Measurements from ENCODE around the gene MYO7A. TPM values are rescaled to one million over a fixed set of nuclear protein-coding genes. Genes with fewer than 3 reads are reported as not detected.

Gene MYO7A
- total RNA-seq, 4 donors from 2014 or later, result 4.8 to 9.1 (median 6.4) TPM

DNA sequence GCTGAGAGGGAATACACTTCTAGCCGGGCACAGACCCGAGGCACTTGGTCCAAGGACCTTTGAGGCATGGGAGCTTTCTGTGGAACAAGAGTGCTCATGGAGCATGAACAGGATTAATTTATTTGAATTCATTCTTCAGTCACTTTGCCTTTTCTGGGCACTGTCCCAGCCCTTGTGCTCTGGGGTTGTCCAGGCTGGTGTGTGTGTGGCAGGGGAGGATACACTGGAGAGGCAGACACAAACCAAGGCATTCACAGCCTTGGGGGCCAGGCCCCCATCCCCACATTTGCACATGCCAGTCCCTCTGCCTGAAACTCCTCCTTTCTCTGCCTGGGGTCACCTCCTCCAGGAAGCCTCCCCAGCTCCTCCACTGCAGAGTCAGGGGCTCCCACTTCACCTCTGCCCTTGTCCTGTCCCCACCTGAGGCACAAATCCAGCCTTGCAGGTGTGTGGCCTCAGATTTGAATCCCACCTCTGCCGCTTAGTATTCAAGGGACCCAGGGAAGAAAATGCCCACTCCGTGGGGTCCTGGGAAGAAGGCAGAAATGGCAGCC, 55.5 kb downstream of the MYO7A start:
- no peaks in the 10 kb centered on the region for H3K36me3 ChIP-seq
- no peaks in the 10 kb centered on the region for H3K4me1 ChIP-seq
- H3K9me3 ChIP-seq, result no peaks in the 10 kb centered on the region
- no peak overlapping the region for H3K27ac ChIP-seq (replicated peaks in 1 of 4)
- H3K27me3 ChIP-seq, result no peaks in the 10 kb centered on the region
- intact Hi-C loops (cut with DNase I), result no loop called here
- 74% methylated on average over 4 of the region's 4 CpGs for WGBS
- H3K4me3 ChIP-seq, result no peak overlapping the region
- no peak for DNase-seq (ENCODE audit: extremely low spot score)
- TF ChIP-seq POLR2A (IDR thresholded peaks at IDR 0.05; ENCODE audit: low read depth) (no peak), EP300 (IDR thresholded peaks at IDR 0.05) (no peak), POLR2AphosphoS5 (IDR thresholded peaks at IDR 0.05) (no peak)
- TF ChIP-seq, protein P1, sequence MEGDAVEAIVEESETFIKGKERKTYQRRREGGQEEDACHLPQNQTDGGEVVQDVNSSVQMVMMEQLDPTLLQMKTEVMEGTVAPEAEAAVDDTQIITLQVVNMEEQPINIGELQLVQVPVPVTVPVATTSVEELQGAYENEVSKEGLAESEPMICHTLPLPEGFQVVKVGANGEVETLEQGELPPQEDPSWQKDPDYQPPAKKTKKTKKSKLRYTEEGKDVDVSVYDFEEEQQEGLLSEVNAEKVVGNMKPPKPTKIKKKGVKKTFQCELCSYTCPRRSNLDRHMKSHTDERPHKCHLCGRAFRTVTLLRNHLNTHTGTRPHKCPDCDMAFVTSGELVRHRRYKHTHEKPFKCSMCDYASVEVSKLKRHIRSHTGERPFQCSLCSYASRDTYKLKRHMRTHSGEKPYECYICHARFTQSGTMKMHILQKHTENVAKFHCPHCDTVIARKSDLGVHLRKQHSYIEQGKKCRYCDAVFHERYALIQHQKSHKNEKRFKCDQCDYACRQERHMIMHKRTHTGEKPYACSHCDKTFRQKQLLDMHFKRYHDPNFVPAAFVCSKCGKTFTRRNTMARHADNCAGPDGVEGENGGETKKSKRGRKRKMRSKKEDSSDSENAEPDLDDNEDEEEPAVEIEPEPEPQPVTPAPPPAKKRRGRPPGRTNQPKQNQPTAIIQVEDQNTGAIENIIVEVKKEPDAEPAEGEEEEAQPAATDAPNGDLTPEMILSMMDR (IDR thresholded peaks at IDR 0.05), result no peak

DNA sequence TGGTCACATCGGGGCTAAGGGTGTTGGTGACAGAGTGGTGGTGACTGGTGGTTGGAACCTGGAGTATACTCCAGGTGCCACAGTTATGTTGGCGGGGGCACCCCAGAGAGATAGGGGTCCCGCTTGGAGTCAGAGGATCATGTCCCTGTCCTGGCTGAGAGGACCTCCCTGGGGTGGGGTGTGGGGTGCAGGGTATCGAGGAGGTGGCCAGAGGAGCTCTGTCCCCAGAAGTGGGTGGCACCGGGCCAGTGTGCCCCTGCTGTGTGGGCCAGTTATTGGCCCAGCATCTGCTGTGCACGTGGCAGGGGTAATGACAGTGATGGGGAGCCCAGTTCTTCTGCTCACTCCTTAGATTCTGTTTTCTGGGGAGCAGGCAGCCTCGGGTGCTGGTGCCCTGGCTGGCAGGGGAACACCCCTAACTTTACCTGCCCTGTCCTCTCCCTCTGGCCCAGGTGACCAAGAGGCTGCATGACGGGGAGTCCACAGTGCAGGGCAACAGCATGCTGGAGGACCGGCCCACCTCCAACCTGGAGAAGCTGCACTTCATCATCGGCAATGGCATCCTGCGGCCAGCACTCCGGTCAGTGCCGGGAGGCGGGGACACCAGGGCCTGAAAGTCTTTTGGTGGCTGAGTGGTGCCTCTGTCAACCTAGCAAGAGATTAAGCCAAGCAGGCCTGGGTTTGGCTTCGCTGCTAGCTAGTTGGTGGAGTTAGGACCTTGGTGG, 56.3 kb downstream of the MYO7A start:
- Histone ChIP-seq H3K9me3 (no peaks in the 10 kb centered on the region), H3K4me1 (no peaks in the 10 kb centered on the region), H3K27me3 (no peaks in the 10 kb centered on the region), H3K36me3 (no peaks in the 10 kb centered on the region), H3K27ac (replicated peaks in 1 of 4) (no peak overlapping the region), H3K4me3 (no peak overlapping the region)
- TF ChIP-seq EP300 (IDR thresholded peaks at IDR 0.05), result no peak
- TF ChIP-seq, protein P1 (IDR thresholded peaks at IDR 0.05), result no peak
- no peak for TF ChIP-seq POLR2AphosphoS5 (IDR thresholded peaks at IDR 0.05)
- TF ChIP-seq POLR2A (IDR thresholded peaks at IDR 0.05; ENCODE audit: low read depth), result no peak
- intact Hi-C loops (cut with DNase I), result no loop called here
- DNase-seq (ENCODE audit: extremely low spot score), result no peak
- WGBS, result 87% methylated on average over 8 of the region's 15 CpGs

DNA sequence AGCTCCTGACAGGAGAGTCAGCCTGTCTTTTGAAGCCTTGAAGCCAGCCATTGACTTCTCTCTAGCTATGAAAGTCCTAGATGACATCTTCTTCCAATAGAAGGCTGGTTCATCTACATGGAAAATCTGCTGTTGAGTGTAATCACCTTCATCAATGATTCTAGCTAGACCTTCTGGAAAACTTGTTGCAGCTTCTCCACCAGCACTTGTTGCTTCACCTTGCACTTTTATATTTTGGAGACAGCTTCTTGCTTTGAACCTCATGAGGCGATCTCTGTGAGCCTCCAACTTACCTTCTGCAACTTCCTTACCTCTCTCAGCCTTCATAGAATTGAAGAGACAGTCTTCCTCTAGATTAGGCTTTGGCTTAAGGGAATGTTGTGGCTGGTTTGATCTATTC, 58.3 kb downstream of the MYO7A start:
- 96% methylated on average over 1 of the region's 1 CpG for WGBS

DNA sequence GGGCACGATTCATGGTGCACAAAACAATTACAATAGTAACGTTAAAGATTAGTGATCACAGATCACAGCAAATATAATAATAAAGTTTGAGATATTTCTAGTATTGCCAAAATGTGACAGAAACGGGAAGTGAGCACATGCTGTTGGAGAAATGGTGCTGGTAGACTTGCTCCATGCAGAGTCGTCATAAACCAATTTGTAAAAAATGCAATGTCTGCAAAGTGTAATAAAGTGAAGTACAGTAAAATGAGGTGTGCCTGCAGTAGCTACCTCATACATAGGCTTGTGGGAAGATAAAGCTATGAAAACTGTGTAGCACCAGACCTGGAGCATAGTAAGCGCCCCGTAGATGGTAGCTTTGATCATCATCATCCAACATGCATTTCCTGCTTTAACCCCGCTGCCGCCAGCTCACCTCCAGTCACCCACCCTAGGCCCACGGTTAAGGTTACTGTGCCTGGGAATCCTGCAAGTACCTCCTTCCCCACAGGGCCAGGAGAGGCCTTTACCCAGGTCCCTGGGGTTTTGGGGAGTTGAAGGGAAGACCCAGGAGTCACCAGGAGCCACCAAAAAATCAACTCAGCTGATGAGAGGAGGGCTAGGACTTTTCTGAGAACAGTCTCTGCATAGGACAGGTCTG, 59.2 kb downstream of the MYO7A start:
- Histone ChIP-seq H3K4me3 (no peak overlapping the region), H3K27ac (replicated peaks in 1 of 4) (no peak overlapping the region), H3K9me3 (no peaks in the 10 kb centered on the region), H3K27me3 (peaks cover 0 to 13% (median 0%) of the 10 kb centered on the region in 4 donors), H3K36me3 (no peaks in the 10 kb centered on the region), H3K4me1 (no peaks in the 10 kb centered on the region)
- no peak for DNase-seq (ENCODE audit: extremely low spot score)
- TF ChIP-seq POLR2AphosphoS5 (IDR thresholded peaks at IDR 0.05) (no peak), EP300 (IDR thresholded peaks at IDR 0.05) (no peak), POLR2A (IDR thresholded peaks at IDR 0.05; ENCODE audit: low read depth) (no peak)
- TF ChIP-seq, protein P1 (IDR thresholded peaks at IDR 0.05), result no peak
- 91% methylated on average over 8 of the region's 9 CpGs for WGBS
- intact Hi-C loops (cut with DNase I), result loop anchor here (5.0 kb wide), 1 partner anchor 140 kb away; no protein-coding TSS in a partner anchor

More for the DNA sequence above, 58.3 kb downstream of the MYO7A start:
- no peak overlapping the region for H3K4me3 ChIP-seq
- no peaks in the 10 kb centered on the region for H3K36me3 ChIP-seq
- peaks cover 0 to 4% (median 0%) of the 10 kb centered on the region in 4 donors for H3K27me3 ChIP-seq
- TF ChIP-seq EP300 (IDR thresholded peaks at IDR 0.05) (no peak), POLR2A (IDR thresholded peaks at IDR 0.05; ENCODE audit: low read depth) (no peak), POLR2AphosphoS5 (IDR thresholded peaks at IDR 0.05) (no peak)
- TF ChIP-seq, protein P1 (IDR thresholded peaks at IDR 0.05), result no peak
- no peaks in the 10 kb centered on the region for H3K9me3 ChIP-seq
- intact Hi-C loops (cut with DNase I), result loop anchor here (5.0 kb wide), 1 partner anchor 139 kb away; no protein-coding TSS in a partner anchor
- H3K4me1 ChIP-seq, result no peaks in the 10 kb centered on the region
- no peak for DNase-seq (ENCODE audit: extremely low spot score)
- no peak overlapping the region for H3K27ac ChIP-seq (replicated peaks in 1 of 4)
